ENCODE results near the gene CD7.

CD7 gene

DNA sequence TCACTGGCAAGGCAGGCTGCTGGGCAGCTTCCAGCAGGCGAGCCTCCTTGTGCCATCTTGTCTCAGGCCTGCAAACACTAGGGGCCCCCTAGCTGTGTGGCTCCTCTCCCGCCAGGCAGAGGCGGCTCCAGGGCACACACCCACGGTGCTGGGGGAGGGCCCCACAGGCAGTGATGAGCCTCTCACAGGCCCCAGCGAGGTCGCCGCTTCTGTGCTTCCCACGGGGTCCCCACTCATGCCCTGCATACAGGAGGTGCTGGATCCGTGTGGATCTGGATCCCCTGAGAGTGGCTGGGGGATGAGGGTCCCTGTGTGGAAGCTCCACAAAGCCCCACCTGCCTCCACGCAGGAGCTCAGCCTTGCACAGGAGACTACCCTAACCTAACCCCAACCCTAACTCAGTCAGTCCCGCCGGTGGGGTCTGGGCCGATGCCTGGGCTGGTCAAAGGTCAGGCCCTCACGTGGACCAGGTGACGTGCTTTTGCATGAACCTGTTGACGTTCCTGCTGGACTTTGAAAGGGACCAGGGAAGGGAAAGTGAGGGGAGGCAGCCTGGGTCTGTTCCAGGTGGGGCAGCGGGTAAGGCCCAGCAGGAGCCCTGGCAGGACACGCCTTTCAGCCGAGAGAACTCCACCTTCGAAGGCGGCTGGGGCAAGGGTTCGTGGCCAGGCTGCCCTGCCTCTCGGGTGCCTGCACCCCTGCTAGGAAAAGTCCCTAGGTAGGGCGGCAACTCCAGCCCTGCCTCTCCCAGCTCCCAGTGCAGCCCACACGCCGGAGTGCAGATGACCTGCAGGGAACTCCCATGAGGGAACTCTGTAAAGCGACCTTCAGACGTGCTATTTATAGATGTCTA lies 11.0 kb upstream of the CD7 start:
- no peak for DNase-seq (ENCODE audit: low read depth)

DNA sequence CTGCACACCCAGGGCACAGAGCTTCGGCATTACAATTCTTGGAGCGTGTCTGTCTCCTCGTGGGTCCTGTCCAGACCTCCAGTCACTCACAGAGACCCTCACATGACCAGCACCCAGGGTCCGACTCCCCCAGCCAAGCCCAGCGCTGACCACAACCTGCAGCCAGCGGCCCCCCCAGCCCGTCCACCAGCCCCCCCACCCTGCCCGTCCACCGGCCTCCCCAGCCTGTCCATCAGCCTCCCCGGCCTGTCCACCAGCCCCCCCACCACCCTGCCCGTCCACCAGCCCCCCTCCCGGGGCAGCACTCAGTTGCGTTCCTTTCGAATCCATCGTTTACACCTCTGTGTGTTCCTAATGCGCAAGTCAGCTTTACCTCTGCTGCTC lies 10.3 kb upstream of the CD7 start:
- no peak for DNase-seq (ENCODE audit: low read depth)

DNA sequence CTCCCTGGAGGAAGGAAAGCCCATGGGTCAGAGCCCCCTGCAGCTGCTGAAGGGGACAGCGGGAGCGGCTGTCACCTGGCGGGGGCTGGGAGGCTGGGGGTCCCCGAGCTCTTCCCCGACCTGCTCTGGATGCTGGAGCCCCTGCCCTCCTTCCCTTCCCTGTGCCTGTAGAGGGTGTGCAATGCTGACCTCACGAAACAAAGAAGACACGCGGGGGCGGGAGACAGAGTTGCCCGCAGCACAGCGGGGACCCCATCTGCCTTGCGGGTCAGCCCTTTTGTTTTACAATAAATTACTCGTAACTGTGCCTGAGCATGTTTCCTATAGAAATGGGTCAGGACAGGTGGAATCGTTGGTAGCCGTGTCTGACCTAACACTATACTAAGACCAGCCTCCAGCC lies 9.9 kb upstream of the CD7 start:
- DNase-seq (ENCODE audit: low read depth) = no peak

DNA sequence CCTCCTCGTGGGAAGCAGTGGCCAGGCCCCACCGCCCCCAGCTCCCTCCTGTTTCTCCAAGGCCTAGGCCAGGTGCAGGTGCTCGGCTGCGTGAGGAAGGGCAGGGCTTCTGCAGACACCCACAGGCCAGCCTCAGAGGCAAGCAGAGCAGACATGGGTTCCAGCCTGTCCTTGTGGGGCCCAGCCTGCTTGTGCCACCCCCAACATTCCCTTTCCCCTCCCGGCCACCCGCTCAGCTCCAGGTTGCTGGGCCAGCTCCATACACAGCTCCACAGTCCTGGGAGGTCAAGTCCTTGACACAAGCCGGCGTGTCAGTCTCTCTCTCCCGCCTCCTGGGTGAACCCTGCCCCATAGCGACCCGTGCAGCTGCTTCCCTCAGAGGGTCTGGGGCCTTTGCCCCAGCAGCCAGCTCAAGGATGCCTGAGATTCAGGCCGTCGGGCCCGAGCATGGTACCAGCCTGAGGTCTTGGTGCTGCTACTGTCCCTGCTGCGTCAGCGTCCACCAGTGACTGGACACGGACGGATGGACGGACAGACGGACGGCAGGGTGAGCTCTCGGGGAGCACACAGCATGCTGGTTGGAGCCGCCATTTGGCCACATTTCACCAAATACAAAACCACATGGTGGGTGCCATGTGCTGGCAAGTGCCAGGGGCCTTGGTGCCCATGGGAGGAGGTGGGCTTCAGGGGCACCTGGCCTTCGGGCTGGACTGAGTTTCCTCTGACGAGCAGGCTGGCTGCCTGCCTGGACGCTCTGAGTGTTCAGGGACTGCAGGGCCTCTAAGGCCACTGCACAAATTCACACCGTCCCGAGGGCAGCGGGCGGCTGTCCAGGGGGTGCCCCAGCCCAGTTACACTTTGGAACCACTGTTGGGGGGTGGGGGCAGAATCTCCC lies 8.1 kb upstream of the CD7 start:
- no peak for DNase-seq (ENCODE audit: low read depth)

DNA sequence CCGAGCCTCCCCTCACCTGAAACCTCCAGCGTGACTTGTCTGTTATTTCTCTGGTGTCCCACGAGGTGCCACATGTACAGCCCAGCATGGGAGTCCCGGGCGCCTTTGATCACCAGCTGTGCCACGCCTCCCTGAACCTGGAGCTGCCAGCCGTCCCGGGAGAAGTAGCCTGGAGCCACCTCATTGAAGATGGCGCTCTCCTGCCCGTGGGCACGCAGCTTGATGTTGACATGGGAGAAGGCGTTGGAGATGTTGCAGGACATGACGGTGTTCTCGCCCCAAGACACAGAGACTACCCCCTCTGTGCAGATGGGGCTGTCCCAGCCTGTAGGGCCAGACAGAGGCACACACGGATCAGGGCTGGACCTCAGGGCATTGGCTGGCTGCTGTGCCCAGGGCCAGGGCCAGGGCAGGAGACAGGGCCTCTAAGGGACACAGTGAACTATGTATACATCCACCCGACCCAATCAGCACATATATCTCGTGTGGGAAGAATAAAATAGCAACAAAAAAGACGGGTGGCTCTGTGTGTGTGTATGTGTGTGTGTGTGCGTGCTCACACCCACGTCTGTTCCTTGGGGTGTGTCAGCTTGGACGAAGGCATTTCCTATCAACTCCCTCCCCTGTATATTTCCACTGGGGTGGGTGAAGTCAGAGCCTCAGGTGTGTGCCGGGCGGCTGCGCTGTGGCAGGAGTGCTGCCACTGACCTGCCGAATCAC lies 7.3 kb upstream of the CD7 start:
- DNase-seq (ENCODE audit: low read depth) = no peak

DNA sequence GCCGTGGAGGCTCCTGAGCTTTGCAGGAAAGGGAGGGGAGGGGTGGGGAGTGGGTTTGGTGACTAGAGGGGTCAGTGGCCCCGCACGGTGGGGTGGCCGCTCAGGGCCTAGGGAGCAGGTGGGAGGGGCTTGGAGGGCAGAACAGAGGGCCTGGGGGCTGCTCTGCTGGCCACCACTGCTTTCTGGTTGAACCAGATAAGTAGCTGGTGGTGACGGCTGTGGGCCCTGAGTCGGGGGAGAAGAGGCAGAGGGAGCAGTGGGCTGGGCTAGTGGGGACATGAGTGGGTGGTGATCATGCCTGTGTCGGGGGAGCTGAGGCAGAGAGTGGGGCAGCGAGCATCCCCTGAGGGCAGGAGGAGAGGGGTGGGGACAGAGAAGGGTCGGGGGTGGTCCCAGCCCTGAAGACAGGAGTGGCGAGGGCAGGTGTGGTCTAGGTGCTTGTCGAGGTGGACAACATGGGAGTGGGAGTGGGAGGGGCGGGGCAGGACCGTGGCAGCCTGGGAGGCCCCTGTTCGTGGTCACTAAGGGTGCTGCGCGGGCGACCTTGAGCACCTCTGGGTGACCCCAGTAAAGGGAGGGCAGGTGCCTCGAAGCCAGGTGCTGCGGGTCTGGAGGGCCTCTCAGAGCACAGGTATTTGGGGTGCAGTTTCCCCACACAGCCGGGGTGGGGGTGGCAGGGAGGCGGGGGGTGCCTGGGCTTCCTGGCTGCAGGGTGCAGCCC lies 6.3 kb upstream of the CD7 start:
- no peak for DNase-seq (ENCODE audit: low read depth)

DNA sequence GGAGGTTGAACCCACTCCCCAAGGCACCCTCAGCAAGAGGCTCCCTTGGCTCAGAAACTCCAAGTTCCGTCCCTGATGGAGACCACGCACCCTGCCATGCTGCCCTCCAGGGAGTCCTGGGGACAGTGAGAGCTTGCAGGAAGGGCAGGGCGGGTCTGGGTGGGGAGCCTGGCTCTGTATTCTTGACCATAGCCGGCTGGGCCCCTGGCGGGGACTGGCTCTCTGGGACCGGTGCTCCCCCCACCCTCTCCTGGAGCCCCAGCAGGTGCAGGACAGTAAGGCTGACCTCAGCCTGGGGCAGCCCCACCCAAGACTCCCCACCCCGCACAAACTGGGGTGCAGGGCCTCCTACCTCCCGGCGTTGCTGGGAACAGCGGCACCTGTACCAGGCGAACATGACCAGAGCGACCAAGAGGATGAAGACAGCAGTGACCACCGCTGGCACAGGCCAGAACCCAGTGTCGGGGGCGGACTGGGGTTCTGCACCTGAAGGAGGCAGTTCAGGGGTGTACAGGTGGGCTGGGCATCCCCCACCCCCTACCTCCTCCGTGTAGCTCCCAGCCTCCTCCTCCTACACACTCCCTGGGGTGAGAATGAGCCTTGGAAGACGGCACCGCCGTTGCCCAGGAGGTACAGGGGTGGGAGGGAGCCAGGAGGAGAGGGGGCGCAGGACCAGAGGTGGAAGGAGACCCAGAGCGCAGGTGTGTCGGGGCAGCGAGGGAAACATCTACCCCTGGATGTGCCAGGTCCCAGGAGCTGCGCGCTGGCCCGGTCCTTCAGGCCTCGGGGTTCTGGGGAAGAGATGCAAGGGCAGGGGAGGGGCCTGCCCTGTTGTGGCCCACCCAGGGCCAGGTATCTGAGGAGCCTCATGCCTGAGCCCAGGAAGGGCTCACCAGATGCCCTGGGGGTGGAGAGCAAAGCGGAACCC lies 5.4 kb upstream of the CD7 start:
- DNase-seq (ENCODE audit: low read depth) = no peak

DNA sequence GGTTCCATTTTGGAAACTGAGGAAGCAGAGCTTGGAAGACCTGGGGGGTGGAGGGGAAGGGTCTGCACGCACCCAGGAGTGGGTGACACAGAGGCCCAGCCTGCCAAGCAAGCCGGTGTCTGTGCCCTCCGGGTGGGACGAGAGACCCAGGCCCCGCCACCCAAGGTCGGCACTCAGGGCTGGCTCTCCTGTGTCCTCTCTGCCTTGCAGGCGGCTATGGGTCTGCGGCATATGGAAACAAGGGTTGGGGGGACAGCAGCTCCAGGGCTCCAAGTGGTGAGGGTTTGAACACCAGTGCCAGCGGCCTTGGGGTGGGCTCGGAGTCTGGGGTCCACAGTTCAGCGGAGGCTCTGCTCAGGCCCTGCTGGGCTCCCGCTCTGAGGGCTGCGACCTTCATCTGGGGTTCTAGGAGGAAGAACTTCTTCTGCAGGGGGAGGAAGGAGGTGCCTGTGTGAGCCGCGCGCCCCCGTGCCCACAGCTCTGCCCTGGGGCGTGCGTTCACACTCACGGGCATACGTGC lies 4.6 kb upstream of the CD7 start:
- DNase-seq (ENCODE audit: low read depth) = no peak

DNA sequence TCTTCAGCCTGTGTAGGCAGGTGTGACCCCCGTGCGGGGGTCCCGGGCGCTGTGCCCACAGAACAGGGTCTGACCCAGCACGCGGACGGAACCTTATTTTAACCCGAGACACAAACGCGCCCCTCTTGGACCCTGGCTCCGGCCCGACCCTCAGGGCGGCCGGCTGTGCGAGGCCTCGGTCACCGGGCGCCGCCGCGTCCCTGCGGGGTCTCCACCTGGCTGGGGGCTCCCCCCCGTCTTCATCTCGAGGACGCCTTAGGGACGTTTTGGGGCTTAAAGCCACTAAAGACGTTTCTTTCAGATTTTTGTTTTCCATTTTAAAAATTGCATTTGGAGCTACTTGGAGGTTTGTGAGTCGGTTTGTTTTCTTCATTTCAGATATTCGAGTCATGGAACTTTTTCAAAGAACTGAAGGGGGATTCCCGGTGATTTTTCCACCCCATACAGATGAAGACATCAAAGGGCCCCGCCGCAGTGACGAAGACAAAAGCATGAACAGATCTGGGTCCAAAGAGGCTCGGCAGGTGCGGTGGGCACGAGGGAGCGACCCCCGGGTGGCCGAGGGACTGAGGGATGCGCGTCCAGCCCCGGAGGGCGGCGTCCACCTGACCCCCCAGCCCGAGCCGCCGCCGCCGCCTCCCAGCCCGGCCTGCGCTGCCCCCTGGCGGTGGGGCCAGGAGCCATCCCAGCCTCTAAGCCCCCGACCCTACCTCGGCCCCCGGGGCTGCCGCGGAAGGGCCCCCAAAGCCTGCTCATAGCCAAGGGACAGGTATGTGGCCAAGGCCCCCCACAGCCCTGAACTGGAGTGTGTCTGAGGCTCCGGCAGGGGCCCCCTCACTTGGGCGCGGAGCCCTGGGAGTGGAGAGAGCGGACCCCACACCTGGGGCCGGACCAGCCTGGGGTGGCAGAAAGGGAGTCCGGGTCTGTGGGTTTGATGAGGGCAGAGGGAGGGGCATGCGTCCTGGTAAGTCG lies 3.8 kb upstream of the CD7 start:
- DNase-seq (ENCODE audit: low read depth) = no peak

DNA sequence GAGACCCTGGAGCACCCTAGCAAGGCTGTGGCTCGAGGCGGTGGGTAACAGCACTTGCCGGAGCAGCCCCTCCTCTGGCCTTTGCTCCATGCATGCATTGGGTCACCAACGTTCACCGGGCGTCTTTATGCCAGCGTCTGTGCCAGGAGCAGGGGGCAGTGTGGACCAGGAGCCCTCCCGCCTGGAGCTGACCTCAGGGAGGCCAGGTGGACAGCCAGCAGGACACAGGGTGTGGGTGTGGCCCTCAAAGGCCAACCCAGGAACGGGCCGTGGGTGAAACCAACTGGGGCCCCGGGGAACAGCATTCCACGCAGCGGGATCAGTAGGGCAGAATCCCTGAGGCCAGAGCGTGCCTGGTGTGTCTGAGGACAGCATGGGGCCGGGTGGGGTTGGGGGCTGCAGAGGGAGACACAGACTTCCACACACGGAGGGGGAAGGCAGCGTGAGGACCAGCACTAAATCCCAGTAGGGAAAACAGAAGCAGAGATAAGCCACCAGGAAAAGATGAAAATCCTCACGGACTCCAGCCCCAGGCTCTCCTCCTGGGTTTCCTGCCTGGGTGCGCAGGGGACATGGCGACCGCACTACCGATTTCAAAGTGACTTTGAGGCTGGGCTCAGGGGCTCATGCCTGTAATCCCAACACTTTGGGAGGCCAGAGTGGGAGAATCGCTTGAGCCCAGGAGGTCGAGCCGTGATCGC lies 2.9 kb upstream of the CD7 start:
- no peak for DNase-seq (ENCODE audit: low read depth)

DNA sequence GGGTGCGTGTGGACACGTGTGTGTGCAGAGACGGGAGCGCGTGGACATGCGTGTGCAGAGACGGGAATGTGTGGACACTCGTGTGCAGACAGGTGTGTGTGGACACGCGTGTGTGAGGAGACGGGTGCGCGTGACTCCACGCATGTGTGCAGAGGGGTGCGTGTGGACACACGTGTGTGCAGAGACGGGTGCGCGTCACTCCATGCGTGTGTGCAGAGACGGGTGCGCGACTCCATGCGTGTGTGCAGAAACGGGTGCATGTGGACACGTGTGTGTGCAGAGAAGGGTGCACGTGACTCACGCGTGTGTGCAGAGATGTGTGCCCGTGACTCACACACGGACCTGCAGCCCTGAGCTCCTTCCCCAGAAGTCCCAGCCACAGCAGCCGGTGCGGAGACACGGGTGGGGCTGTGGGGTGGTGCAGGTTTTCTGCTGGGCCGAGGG lies 2.2 kb upstream of the CD7 start:
- DNase-seq (ENCODE audit: low read depth) = no peak

DNA sequence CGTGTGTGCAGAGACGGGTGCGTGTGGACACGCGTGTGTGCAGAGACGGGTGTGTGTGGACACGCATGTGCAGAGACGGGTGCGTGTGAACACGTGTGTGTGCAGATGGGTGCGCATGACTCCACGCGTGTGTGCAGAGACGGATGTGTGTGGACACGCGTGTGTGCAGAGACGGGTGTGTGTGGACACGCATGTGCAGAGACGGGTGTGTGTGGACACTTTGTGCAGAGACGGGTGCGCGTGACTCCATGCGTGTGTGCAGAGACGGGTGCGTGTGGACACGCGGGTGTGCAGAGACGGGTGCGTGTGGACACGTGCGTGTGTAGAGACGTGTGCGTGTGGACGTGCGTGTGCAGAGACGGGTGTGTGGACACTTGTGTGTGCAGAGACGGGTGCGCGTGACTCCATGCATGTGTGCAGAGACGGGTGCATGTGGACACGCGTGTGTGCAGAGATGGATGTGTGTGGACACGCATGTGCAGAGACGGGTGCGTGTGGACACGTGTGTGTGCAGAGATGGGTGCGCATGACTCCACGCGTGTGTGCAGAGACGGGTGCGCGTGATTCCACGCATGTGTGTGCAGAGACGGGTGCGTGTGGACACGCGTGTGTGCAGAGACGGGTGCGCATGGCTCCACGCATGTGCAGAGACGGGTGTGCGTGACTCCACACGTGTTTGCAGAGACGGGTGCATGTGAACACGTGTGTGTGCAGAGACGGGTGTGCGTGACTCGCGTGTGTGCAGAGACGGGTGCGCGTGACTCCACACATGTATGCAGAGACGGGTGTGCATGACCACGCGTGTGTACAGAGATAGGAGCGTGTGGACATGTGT lies 1.6 kb upstream of the CD7 start:
- DNase-seq (ENCODE audit: low read depth) = no peak

DNA sequence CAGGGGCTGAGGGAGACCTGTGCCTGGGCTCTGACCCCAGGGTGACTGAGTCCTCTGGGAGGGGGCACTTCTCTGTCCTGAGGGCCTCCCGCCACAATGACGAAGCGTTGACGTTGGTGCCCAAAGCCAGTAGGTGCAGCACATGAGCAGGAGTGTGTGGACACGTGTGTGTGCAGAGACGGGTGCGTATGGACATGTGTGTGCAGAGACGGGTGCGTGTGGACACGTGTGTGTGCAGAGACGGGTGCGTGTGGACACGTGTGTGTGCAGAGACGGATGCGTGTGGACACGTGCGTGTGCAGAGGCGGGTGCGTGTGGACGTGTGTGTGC lies 726 bp upstream of the CD7 start:
- no peak for DNase-seq (ENCODE audit: low read depth)

DNA sequence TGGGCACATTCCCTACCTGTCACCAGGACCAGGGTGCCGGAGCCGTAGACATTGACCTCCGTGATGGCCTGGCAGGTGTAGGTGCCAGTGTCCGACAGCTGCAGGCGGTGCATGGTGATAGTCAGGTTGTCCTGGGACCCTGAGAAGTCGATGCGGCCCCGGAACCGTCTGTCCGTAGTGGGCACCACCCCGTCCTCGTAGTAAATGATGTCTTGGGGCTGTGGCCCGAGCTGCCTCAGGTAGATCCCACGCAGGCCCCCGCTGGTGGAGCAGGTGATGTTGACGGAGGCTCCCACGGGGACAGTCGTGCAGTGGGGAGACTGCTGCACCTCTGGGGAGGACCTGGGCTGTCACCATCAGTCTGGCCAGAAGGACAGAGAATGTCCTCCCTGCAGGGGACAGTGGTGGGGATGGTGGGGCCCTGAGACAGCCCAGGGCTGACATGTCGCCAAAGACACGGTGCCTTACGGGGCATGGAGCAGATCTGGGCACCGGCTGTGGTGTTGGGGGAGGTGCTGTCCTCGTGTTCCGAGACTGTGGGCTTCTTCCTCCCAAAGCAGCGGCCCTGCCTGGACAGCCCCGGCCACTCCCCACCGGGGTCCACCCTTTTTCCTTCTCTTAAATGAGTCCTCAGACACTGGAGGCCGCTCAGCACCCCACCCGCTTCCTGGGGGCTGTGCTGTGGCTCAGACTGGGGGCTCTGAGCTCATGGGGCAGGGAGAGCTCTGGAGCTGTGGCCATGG lies 586 bp downstream of the CD7 start:
- no peak for DNase-seq (ENCODE audit: low read depth)

DNA sequence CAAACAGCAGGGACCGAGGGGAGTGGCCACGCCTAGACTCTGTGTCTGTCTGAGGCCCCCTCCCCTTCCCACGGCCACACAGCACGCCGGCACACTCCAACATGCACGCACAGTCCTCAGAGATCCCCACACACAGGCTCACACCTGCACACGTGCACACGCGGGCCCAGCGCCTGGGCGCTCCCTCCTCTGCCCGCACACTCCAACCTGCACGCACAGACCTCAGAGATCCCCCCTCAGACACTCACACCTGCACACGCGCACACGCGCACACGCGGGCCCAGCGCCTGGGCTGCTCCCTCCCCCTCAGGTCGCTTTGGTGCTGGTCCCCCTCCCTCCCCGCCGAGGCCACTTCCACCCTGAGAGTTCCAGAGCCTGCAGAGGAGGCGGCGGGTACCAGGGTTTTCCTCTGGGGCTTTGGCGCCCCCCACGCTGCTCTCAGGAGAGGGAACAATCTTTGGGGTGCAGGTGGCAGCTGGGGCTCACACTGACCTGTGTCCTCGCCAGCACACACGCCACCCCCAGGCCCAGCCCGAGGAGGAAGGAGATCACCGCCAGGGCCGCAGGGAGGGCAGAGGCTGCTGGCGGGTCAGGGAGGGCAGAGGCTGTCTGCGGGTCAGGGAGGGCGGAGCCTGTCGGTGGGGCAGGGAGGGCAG lies 1.6 kb downstream of the CD7 start:
- DNase-seq (ENCODE audit: low read depth) = no peak

DNA sequence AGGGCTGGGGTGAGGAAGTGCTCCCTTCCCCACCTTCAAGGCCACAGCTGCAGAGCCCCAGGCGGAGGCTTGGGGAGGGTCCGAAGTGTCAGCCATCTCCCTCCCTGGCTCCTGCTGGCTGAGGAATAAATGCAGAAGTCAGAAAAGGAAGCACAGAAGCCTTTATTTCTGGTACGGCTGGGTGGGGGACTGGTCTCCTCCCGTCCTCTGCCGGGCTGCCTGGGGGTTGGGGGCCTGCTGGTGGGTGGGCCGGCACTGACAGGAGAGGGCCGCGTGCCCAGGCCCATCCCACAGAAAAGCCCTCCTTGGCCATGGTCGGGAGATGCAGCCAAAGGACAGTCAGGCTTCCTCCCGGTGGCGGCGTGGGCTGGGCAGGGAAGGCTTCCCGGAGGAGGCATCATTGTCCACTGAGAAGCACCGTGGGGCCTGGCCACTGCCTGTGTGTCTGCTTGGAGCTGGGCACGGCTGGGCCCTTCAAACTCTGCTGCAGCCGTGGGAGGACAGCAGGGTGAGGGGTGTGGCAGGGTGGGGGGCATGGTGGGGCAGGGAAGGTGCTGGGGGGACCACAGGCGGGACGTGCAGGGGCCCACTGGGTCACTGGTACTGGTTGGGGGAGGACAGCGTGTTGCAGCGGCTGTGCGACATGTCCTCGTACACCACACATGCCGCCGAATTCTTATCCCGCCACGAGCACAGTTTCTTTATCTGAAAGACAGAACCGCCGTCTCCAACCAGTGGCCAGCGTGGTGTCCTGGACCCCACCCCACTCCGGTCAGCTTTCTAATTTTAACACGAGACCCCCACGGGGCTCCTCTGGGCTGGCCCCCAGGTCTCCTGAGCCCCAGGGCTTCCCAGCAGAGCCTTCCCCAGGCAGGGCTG lies 2.4 kb downstream of the CD7 start:
- DNase-seq (ENCODE audit: low read depth) = no peak

All from stimulated activated CD8-positive, alpha-beta memory T cell treated with anti-CD3 and anti-CD28 coated beads, Interleukin-15, amount 100 ng/mL, for 1 hour (primary cell).